ENCODE results near the gene SLC24A4. TPM values are rescaled to one million over a fixed set of nuclear protein-coding genes. Genes with fewer than 3 reads are reported as not detected.
A peak's percentile ranks its signal among the peaks of the same experiment; 100 is the strongest.

Gene SLC24A4
- total RNA-seq, 4 donors from 2014 or later = 0.81 to 3.6 (median 1.4) TPM

DNA sequence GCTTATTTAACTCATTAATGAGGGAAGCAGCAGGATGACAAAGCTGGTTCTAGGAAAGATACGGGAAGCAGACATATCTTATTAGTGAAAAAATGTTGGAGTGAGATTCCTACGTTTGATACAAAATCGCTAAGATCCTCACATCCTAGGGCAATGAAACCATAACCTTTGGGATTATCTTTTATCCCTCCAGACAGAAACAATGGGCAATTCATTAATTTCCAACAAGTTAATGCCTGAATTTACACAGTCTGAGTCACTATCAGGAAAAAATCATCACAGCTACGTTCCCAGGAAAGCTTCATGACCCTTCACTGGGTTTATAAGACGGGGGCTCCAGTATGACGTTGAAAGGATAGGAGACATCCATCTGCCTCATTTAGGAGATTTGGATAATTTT is 45.0 kb downstream of the SLC24A4 start:
- Histone ChIP-seq H3K4me3 (no peak overlapping the region), H3K36me3 (no peaks in the 10 kb centered on the region), H3K27ac (no peak overlapping the region), H3K9me3 (no peaks in the 10 kb centered on the region), H3K4me1 (no peaks in the 10 kb centered on the region), H3K27me3 (peaks cover 21% of the 10 kb centered on the region)
- TF ChIP-seq POLR2AphosphoS5 (IDR thresholded peaks at IDR 0.05) (no peak), EP300 (IDR thresholded peaks at IDR 0.05) (no peak), POLR2A (IDR thresholded peaks at IDR 0.05) (no peak)
- TF ChIP-seq, protein P1, sequence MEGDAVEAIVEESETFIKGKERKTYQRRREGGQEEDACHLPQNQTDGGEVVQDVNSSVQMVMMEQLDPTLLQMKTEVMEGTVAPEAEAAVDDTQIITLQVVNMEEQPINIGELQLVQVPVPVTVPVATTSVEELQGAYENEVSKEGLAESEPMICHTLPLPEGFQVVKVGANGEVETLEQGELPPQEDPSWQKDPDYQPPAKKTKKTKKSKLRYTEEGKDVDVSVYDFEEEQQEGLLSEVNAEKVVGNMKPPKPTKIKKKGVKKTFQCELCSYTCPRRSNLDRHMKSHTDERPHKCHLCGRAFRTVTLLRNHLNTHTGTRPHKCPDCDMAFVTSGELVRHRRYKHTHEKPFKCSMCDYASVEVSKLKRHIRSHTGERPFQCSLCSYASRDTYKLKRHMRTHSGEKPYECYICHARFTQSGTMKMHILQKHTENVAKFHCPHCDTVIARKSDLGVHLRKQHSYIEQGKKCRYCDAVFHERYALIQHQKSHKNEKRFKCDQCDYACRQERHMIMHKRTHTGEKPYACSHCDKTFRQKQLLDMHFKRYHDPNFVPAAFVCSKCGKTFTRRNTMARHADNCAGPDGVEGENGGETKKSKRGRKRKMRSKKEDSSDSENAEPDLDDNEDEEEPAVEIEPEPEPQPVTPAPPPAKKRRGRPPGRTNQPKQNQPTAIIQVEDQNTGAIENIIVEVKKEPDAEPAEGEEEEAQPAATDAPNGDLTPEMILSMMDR (IDR thresholded peaks at IDR 0.05) = no peak
- WGBS, 2 donors (ENCODE audit: low coverage in 1 of 2) = 54 to 59% methylated on average over 6 of the region's 6 CpGs
- no peak for ATAC-seq

DNA sequence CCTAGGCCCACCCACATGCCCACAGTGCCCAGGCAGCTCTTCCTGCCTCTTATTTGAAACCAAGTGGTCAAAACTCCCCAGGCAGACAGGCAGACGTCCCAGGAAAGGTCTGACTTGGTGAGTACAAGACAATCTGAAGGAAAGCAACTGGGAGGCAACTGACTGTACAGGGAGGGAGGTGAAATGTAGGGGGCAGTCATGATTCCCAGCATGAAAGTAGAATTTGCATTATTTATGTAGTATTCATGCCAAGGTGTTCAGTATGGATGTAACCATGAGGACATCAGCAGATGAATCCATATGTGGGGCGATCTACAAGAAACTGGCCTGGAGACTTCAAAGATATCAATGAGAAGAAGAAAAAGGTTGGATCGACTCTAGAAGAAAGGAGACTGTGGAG is 46.1 kb downstream of the SLC24A4 start:
- Histone ChIP-seq H3K9me3 (no peaks in the 10 kb centered on the region), H3K4me1 (no peaks in the 10 kb centered on the region), H3K27me3 (peaks cover 10% of the 10 kb centered on the region), H3K27ac (no peak overlapping the region), H3K36me3 (no peaks in the 10 kb centered on the region), H3K4me3 (no peak overlapping the region)
- no peak for ATAC-seq
- WGBS, 2 donors (ENCODE audit: low coverage in 1 of 2) = 93 to 96% methylated on average over 2 to 3 of the region's 3 CpGs
- no peak for TF ChIP-seq POLR2A (IDR thresholded peaks at IDR 0.05)
- TF ChIP-seq, protein P1 (IDR thresholded peaks at IDR 0.05) = no peak
- TF ChIP-seq POLR2AphosphoS5 (IDR thresholded peaks at IDR 0.05) = no peak
- TF ChIP-seq EP300 (IDR thresholded peaks at IDR 0.05) = no peak

DNA sequence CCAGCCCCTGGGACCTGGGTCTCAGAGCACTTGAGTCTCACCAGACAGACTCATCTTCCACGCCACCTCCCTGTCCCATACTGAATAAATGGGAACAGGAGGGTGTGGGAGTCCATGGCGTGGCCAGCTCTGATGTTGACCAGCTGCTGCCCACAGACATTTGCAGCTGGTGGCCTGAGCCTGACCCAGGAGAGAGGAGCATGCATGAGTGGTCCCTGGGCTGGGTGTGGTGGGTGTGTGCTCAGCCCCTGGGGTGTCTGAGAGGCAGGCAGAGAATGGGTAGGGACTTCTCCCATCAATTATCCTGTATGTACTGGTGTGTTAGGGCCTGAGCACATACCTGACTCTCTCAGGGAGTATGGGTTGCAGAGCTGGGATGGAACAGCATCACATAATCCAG is 49.3 kb downstream of the SLC24A4 start:
- WGBS, 2 donors (ENCODE audit: low coverage in 1 of 2) = 40 to 86% methylated on average over 1 of the region's 2 CpGs
- no peaks in the 10 kb centered on the region for H3K9me3 ChIP-seq
- peak; percentile 34 for ATAC-seq
- no peak overlapping the region for H3K4me3 ChIP-seq
- H3K27ac ChIP-seq = no peak overlapping the region
- no peaks in the 10 kb centered on the region for H3K27me3 ChIP-seq
- no peaks in the 10 kb centered on the region for H3K36me3 ChIP-seq
- no peaks in the 10 kb centered on the region for H3K4me1 ChIP-seq
- TF ChIP-seq EP300 (IDR thresholded peaks at IDR 0.05) (no peak), POLR2AphosphoS5 (IDR thresholded peaks at IDR 0.05) (no peak), POLR2A (IDR thresholded peaks at IDR 0.05) (no peak)
- TF ChIP-seq, protein P1 (IDR thresholded peaks at IDR 0.05) = no peak

DNA sequence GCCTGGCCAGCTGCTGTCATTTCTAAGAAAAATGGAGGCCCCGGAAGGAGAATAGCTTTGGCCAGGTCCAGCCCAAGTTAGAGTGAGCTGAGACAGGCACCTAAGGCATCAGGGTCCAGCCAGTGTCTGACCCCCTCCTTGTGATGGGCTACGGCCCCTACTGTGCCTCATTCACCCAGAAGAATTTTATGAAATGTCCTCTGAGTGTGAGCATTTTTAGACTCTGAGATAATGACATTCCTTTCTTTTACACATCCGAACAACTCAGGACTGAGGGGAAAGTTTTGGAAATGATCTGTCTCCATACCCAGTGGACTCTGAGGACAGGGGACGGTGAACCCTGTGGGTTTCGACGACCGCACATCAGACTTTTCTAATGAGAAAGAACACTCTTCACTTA is 50.4 kb downstream of the SLC24A4 start:
- TF ChIP-seq POLR2AphosphoS5 (IDR thresholded peaks at IDR 0.05) (no peak), POLR2A (IDR thresholded peaks at IDR 0.05) (no peak), EP300 (IDR thresholded peaks at IDR 0.05) (no peak)
- TF ChIP-seq, protein P1 (IDR thresholded peaks at IDR 0.05) = no peak
- Histone ChIP-seq H3K27ac (no peak overlapping the region), H3K36me3 (no peaks in the 10 kb centered on the region), H3K4me3 (no peak overlapping the region), H3K9me3 (no peaks in the 10 kb centered on the region), H3K4me1 (no peaks in the 10 kb centered on the region), H3K27me3 (no peaks in the 10 kb centered on the region)
- no peak for ATAC-seq
- 81 to 83% methylated on average over 5 to 6 of the region's 7 CpGs for WGBS, 2 donors (ENCODE audit: low coverage in 1 of 2)

DNA sequence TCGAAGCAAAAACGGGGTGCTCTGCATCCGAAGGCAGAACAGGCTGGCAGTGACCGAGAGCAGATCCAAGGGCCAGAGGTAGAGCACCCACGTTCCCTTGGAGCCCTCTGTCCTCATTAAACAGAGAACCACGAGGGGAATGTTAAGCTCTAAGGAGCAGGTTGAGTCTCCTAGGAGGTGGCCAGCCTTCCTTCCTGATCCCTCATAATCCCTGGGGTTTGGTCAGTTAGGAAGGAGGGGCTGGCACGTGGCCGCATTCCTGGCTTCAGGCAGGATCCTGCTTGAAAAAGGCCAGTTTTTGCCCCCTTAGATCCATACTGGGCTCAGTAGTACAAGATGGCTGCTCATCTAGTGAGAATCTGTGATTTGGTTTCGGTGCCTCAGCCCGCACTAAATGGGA is 57.2 kb downstream of the SLC24A4 start:
- TF ChIP-seq, protein P1 (IDR thresholded peaks at IDR 0.05) = no peak
- TF ChIP-seq POLR2AphosphoS5 (IDR thresholded peaks at IDR 0.05) (no peak), POLR2A (IDR thresholded peaks at IDR 0.05) (no peak), EP300 (IDR thresholded peaks at IDR 0.05) (no peak)
- no peaks in the 10 kb centered on the region for H3K9me3 ChIP-seq
- no peaks in the 10 kb centered on the region for H3K36me3 ChIP-seq
- H3K27ac ChIP-seq = no peak overlapping the region
- no peak for ATAC-seq
- no peak overlapping the region for H3K4me3 ChIP-seq
- H3K4me1 ChIP-seq = no peaks in the 10 kb centered on the region
- WGBS, 2 donors (ENCODE audit: low coverage in 1 of 2) = 77 to 91% methylated on average over 5 to 6 of the region's 10 CpGs
- no peaks in the 10 kb centered on the region for H3K27me3 ChIP-seq
